ENCODE results near the gene PVALB. TPM values are rescaled to one million over a fixed set of nuclear protein-coding genes. Genes with fewer than 3 reads are reported as not detected.

The PVALB gene
- total RNA-seq, 4 donors from 2014 or later = not detected

GRCh38 chr22:36797374-36797773 is 19.5 kb downstream of the PVALB start:
- Histone ChIP-seq H3K27me3 (peaks cover 0 to 49% (median 0%) of the 10 kb centered on the region in 4 donors), H3K27ac (no peak overlapping the region), H3K4me1 (no peaks in the 10 kb centered on the region), H3K4me3 (no peak overlapping the region), H3K36me3 (no peaks in the 10 kb centered on the region), H3K9me3 (no peaks in the 10 kb centered on the region)
- DNase-seq = no peak
- WGBS, 2 donors = 40 to 45% methylated on average over 9 of the region's 9 CpGs
- TF ChIP-seq POLR2A (IDR thresholded peaks at IDR 0.05) = no peak
- TF ChIP-seq, protein P1, sequence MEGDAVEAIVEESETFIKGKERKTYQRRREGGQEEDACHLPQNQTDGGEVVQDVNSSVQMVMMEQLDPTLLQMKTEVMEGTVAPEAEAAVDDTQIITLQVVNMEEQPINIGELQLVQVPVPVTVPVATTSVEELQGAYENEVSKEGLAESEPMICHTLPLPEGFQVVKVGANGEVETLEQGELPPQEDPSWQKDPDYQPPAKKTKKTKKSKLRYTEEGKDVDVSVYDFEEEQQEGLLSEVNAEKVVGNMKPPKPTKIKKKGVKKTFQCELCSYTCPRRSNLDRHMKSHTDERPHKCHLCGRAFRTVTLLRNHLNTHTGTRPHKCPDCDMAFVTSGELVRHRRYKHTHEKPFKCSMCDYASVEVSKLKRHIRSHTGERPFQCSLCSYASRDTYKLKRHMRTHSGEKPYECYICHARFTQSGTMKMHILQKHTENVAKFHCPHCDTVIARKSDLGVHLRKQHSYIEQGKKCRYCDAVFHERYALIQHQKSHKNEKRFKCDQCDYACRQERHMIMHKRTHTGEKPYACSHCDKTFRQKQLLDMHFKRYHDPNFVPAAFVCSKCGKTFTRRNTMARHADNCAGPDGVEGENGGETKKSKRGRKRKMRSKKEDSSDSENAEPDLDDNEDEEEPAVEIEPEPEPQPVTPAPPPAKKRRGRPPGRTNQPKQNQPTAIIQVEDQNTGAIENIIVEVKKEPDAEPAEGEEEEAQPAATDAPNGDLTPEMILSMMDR (IDR thresholded peaks at IDR 0.05) = no peak
- intact Hi-C loops (cut with DNase I) = no loop called here

GRCh38 chr22:36796552-36797175 is 20.2 kb downstream of the PVALB start:
- WGBS, 2 donors = 61 to 70% methylated on average over 6 of the region's 7 CpGs
- Histone ChIP-seq H3K36me3 (no peaks in the 10 kb centered on the region), H3K4me1 (no peaks in the 10 kb centered on the region), H3K4me3 (no peak overlapping the region), H3K27me3 (peaks cover 0 to 56% (median 0%) of the 10 kb centered on the region in 4 donors), H3K27ac (no peak overlapping the region), H3K9me3 (no peaks in the 10 kb centered on the region)
- TF ChIP-seq, protein P1 (IDR thresholded peaks at IDR 0.05) = no peak
- TF ChIP-seq POLR2A (IDR thresholded peaks at IDR 0.05) = no peak
- intact Hi-C loops (cut with DNase I) = no loop called here
- no peak for DNase-seq

DNA sequence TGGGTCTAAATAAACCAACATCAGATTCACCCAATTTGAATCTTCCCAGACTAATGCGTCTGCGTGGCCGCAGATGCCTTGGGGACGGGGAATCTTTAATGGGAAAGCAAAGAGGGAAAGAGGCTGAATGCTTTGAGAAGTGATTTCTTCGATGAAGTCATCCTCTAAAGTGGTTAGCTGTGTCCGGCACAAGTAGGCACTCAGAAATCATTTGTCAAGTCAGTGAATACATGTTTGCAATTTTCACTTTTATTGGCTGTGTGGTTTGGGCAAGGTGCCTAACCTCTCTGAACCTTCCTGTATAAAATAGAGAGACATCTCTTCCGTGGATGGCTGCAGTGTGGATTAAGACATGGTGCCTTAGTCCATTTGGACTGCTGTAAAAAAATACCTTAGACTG is 21.2 kb downstream of the PVALB start:
- Histone ChIP-seq H3K4me1 (no peaks in the 10 kb centered on the region), H3K27me3 (peaks cover 0 to 59% (median under 1%) of the 10 kb centered on the region in 4 donors), H3K27ac (no peak overlapping the region), H3K4me3 (no peak overlapping the region), H3K9me3 (no peaks in the 10 kb centered on the region), H3K36me3 (no peaks in the 10 kb centered on the region)
- 81 to 86% methylated on average over 7 of the region's 7 CpGs for WGBS, 2 donors
- intact Hi-C loops (cut with DNase I) = no loop called here
- DNase-seq = no peak
- TF ChIP-seq, protein P1 (IDR thresholded peaks at IDR 0.05) = no peak
- no peak for TF ChIP-seq POLR2A (IDR thresholded peaks at IDR 0.05)

DNA sequence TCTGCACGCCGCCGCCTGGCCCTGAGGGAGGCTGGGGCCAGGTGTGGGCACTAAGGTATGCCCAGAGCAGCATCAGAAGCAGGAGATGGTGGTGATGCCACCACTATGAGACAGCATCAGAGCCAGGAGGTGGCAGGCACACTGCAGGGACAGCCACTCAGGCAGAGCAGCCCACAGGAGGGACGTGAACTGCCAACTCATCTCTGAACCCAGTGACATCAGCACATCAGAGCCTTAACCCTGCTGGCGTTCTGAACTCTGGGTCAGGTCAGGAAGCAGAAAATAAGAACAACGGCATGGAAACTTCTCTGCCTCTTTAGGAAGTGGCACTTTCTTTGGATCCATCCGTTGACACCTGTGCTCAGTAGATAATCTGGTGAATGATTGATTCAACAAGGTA is 26.2 kb downstream of the PVALB start:
- Histone ChIP-seq H3K27ac (no peak overlapping the region), H3K27me3 (peaks cover 0 to 83% (median under 1%) of the 10 kb centered on the region in 4 donors), H3K4me1 (no peaks in the 10 kb centered on the region), H3K9me3 (no peaks in the 10 kb centered on the region), H3K4me3 (no peak overlapping the region), H3K36me3 (no peaks in the 10 kb centered on the region)
- TF ChIP-seq, protein P1 (IDR thresholded peaks at IDR 0.05) = no peak
- intact Hi-C loops (cut with DNase I) = no loop called here
- WGBS, 2 donors = 18 to 39% methylated on average over 5 to 7 of the region's 7 CpGs
- DNase-seq = no peak

DNA sequence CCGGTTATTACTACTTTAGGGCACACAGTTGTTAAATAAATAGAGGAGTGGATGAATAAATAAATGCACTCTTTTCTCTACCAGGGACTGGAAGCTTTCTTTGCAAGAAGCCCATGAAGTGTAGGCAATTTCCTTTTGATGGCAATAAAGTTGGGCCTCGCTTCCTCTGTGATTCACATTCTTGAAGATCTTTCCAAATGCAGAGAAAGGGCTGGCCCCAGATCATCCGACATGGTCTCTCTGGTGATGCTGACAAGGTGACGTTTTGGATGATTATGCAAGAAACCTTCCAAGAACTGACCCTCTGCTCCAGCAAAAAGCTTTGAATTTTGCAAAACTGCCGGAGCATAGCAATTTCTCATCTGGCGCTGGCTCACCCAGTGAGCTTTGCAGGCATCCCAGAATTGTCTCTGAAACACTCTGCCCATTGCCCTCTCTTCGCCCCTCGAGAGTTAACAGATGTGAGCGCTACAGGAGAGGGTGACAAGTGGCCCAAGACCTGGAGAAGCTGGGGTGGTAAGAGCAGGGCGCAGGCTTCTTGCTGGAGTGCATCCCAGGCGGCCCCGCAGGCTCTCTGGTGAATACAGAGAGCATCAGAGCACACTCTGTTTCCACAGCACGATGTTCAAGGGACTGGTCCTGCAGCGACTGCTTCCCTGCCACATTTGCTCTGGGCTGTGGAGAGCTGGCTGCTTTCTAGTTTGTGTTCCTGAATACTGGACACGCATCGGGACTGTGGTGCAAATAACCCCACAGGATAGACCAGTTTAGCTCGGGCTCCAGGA is 29.4 kb downstream of the PVALB start:
- WGBS, 2 donors = 64 to 71% methylated on average over 9 to 11 of the region's 17 CpGs
- H3K27me3 ChIP-seq = peaks cover 0 to 85% (median under 1%) of the 10 kb centered on the region in 4 donors
- H3K27ac ChIP-seq = no peak overlapping the region

More for the DNA sequence above, 29.4 kb downstream of the PVALB start:
- no peaks in the 10 kb centered on the region for H3K9me3 ChIP-seq
- H3K4me3 ChIP-seq = no peak overlapping the region
- peaks cover 0 to under 1% (median 0%) of the 10 kb centered on the region in 3 donors for H3K4me1 ChIP-seq
- intact Hi-C loops (cut with DNase I) = loop anchor here (10.0 kb wide), 1 partner anchor 187 kb away; no protein-coding TSS in a partner anchor
- no peaks in the 10 kb centered on the region for H3K36me3 ChIP-seq
- TF ChIP-seq, protein P1 (IDR thresholded peaks at IDR 0.05) = no peak
- TF ChIP-seq POLR2A (IDR thresholded peaks at IDR 0.05) = no peak
- no peak for DNase-seq
